Forelimb muscle (tissue), 1 donor: ENCODE data around the gene TAS2R41. TPM values are rescaled to one million over a fixed set of nuclear protein-coding genes. Genes with fewer than 3 reads are reported as not detected.

Source experiments
- DNase-seq: peaks from one replicate; pipeline ENCODE4 v3.0.0-alpha.2; 2013; ENCODE audit warnings: low read depth
- polyA plus RNA-seq: library from polyadenylated mRNA; unstranded; fragments of 120-200 nt; gene quantifications from one replicate; pipeline ENCODE4 v1.2.1, GENCODE V29; 2013; ENCODE audit not compliant: insufficient read length

Gene TAS2R41
- polyA plus RNA-seq, 1 donor, result not detected

- DNase-seq, result no peak
Observed at GRCh38 chr7:143492799-143493739, 15.4 kb downstream of the TAS2R41 start.

DNA sequence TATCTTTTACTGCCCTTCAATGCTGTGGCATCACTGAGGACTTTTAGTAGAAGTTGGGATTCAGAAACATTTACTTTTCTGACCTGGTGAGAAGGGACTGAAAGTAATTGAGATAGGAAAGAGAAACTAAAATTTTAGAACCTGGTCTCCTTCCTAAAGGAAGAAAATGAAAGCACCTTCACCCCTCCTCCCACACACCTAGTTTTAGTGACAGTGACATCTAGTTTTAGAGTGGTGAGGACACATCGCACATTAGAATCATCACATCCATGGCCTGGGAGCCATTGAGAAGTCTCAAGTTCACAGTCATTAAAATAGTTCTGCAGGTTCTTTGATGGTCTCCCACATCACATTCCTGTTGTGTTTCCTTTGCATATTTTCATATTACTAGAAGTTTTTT is 16.1 kb downstream of the TAS2R41 start:
- no peak for DNase-seq

GRCh38 chr7:143494622-143495021 is 16.9 kb downstream of the TAS2R41 start:
- DNase-seq, result no peak

DNA sequence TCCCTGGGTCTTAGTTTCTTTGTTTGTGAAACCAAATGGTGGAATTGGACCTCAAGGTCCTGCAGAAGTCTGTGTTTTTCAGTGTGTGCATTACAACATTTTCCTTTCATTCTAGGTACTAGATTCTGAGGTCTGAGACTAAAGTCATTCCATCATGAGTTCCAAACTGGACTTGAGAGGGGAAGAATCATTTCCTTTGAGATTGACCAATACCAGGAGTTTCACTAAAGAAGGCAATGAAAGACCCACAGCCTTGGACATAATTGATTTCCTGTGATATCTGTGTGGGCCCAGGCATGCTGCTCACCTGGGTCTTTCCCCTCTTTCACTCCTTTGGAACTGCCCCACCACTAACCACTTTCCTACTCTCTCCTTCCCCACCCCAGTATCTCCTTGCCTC is 18.2 kb downstream of the TAS2R41 start:
- no peak for DNase-seq

DNA sequence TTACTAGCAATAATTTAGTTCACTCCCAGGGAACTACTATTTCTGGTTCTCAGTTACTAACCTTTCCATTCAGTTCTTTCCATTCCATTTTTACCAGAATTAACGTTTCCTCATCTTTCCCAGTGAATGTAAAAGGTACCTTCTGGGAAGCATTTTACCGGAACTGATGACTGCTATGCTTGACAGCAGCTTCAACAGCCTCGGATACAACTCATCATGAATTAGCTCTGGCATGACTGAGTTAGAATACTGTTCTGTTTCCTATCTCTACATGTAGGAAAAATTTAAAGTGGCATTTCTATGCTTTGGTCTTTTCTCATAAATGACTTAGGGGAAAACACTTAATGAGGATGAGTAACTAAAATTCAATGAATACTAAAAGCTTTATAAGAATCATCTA is 18.6 kb downstream of the TAS2R41 start:
- DNase-seq, result no peak

- no peak for DNase-seq
Observed at GRCh38 chr7:143497008-143497795, 19.5 kb downstream of the TAS2R41 start.

GRCh38 chr7:143499246-143499645 is 21.6 kb downstream of the TAS2R41 start:
- DNase-seq, result peak; percentile 63

- DNase-seq, result no peak
Observed at GRCh38 chr7:143499743-143500348, 22.2 kb downstream of the TAS2R41 start.

GRCh38 chr7:143503261-143503660 is 25.6 kb downstream of the TAS2R41 start:
- DNase-seq, result no peak

DNA sequence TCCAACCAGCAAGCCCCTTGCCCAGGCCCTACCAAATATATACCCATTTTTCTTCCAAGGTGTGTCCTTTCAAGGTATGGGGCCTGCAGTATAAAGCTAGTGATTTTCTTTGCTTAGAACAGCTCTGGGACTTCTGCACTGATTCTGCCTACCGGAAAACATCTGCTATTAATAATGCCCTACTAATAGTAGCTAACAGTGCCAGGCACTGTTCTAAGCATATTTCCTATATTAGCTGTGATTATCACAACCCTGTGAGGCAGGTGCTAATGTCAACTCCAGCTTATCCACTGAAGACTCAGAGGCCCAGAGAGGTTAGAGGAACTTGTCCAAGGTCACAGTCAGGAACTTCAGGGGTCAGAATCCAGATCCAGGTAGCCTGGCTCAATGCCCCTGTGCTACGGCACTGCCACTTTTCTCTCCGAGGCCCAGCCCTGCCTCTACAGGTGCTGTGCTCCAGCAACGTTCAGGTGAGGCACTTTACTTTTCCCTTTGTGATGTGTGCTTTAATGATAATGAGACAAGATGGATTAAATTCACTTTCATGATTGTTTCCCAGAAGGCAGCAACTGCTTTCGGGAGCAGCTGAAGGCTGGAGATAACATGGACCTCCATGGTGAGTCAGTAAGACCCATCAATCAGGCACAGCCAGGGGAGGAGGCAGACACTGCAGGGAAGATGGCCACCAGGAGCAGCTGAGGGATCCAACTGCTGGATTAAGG is 26.7 kb downstream of the TAS2R41 start:
- DNase-seq, result no peak

GRCh38 chr7:143504937-143505297 is 27.2 kb downstream of the TAS2R41 start:
- DNase-seq, result no peak

GRCh38 chr7:143505838-143506237 is 28.2 kb downstream of the TAS2R41 start:
- DNase-seq, result no peak

- DNase-seq, result no peak
Observed at GRCh38 chr7:143507094-143507518, 29.4 kb downstream of the TAS2R41 start.

DNA sequence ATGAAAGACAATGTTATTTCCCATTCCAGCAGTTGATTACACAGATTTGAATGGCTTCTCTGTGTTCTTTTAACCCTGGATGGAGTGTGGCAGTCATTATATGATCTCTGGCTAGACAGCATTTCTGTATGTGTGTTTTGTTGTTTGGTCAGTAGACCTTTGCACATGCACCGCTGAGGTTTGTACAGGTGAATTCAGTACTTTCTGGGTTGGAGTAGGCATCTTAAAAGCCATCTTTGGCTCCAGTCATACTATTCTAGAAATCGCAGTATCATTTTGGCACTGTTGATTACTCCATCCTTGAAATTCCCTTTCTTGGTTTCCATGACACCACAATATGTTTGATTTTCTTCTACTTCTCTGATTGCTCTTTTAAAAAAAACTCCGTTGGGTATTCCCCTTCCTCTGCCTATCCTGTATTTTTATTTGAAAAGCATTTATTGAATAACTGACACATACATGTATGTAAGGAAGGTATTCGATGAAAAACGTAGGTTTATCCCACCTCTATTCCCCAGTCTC is 29.9 kb downstream of the TAS2R41 start:
- DNase-seq, result no peak

GRCh38 chr7:143510854-143511592 is 33.4 kb downstream of the TAS2R41 start:
- no peak for DNase-seq

- no peak for DNase-seq
Observed at GRCh38 chr7:143511593-143512047, 33.9 kb downstream of the TAS2R41 start.

GRCh38 chr7:143512488-143513340 is 35.0 kb downstream of the TAS2R41 start:
- DNase-seq, result no peak

DNA sequence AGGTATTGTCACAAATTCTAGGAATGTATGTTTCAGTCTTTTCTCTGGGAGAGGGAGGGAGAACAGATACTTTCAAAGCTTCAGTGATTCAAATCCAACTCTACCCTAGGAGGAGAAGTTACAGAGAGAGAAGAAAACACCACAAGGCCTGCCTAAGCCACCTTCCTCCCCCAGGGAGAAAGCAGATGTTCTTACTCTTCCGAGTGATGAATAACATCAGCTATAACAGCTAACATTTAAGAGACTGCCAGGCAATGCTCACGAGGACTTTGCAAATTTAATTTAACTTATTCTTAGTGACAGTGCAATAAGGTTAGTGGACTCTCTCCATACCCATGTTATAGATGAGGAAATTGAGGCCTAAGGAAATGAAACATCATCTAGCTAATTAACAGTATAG is 36.8 kb downstream of the TAS2R41 start:
- no peak for DNase-seq

GRCh38 chr7:143514995-143515735 is 37.5 kb downstream of the TAS2R41 start:
- DNase-seq, result no peak
